ENCODE results near the gene GBX2. TPM values are rescaled to one million over a fixed set of nuclear protein-coding genes. Genes with fewer than 3 reads are reported as not detected.

Gene GBX2
- total RNA-seq, 1 experiment from 2014 or later, result 0.31 TPM

GRCh38 chr2:236159778-236160170 lies 8.4 kb downstream of the GBX2 start:
- Histone ChIP-seq H3T11ph (ENCODE audit: low read length) (no peak overlapping the region), H3K9me3 (ENCODE audit: control insufficient read depth, low read depth, low read length) (no peaks in the 10 kb centered on the region), H3K27ac (ENCODE audit: insufficient read length, low read depth, low read length) (no peak overlapping the region), H3K79me2 (ENCODE audit: insufficient read depth, low read length) (no peaks in the 10 kb centered on the region), H2BK12ac (ENCODE audit: insufficient read length, low read depth, low read length) (no peak overlapping the region), H2BK120ac (ENCODE audit: low read depth, low read length, poor library complexity, severe bottlenecking) (no peak overlapping the region), H3K4ac (ENCODE audit: low read depth, low read length) (no peak overlapping the region), H3K9ac (ENCODE audit: extremely low read depth, insufficient read length, low read length) (no peak overlapping the region), H3K23me2 (ENCODE audit: insufficient read length, low read depth, low read length, poor library complexity, severe bottlenecking) (peaks cover 10% of the 10 kb centered on the region), H4K8ac (replicated peaks; ENCODE audit: insufficient read length, low read depth, low read length) (no peak overlapping the region), H3K79me1 (ENCODE audit: insufficient read depth, low read depth, low read length, poor library complexity, severe bottlenecking) (no peaks in the 10 kb centered on the region), H3K23ac (ENCODE audit: insufficient read length, low read depth, low read length) (no peak overlapping the region), H4K91ac (ENCODE audit: insufficient read length, low read depth, low read length) (no peak overlapping the region), H2AFZ (ENCODE audit: low read length) (no peak overlapping the region), H3K4me2 (ENCODE audit: insufficient read depth, insufficient read length, low read length) (no peak overlapping the region), H3K18ac (ENCODE audit: insufficient read length, low read depth, low read length) (no peak overlapping the region), H3K27me3 (ENCODE audit: insufficient read depth, low read length) (peaks cover 53% of the 10 kb centered on the region; the same call in 1 of the 2 replicates), H2BK15ac (ENCODE audit: low read depth, low read length) (no peak overlapping the region; the same call in 1 of the 2 replicates), H3K56ac (ENCODE audit: insufficient read length, low read depth, low read length) (no peak overlapping the region), H4K5ac (ENCODE audit: insufficient read length, low read depth, low read length) (no peak overlapping the region), H3K14ac (ENCODE audit: insufficient read depth, low read length) (peak overlapping the region; percentile 75; the same call in 1 of the 2 replicates), H2AK5ac (ENCODE audit: insufficient read length, low read length) (no peak overlapping the region), H3K4me1 (ENCODE audit: insufficient read depth, low read length) (peaks cover 4% of the 10 kb centered on the region; the same call in 1 of the 2 replicates), H4K20me1 (ENCODE audit: control insufficient read depth, insufficient read depth, insufficient read length) (no peaks in the 10 kb centered on the region), H2BK5ac (ENCODE audit: insufficient read length, low read length) (no peak overlapping the region), H2BK20ac (ENCODE audit: low read depth, low read length, poor library complexity, severe bottlenecking) (no peak overlapping the region)
- DNase-seq, result no peak
- TF ChIP-seq CTCF (conservative IDR thresholded peaks at IDR 0.05), result no peak
- Mint-ChIP-seq H3K27ac (no peak overlapping the region), H3K9me3 (no peaks in the 10 kb centered on the region), H3K27me3 (ENCODE audit: low read depth) (peaks cover 97% of the 10 kb centered on the region), H3K36me3 (ENCODE audit: insufficient read depth in 1 of 3, low read depth in 3 of 3) (peaks cover 0 to 3% (median 0%) of the 10 kb centered on the region in 3 experiments; a peak in 1 of 7 replicates), H3K4me1 (peaks cover 37% of the 10 kb centered on the region in 2 experiments), H3K4me3 (no peak overlapping the region)
- WGBS (ENCODE audit: extremely low coverage, insufficient read length, low lambda C conversion rate), result no CpG with 5 or more reads among the region's 33 CpGs
